ENCODE measurements around the gene PPP2R5E.

PPP2R5E gene

GRCh38 chr14:63367742-63368364 lies 175.3 kb downstream of the PPP2R5E start:
- no peak for DNase-seq

GRCh38 chr14:63362389-63362819 lies 180.8 kb downstream of the PPP2R5E start:
- no peak for DNase-seq

GRCh38 chr14:63361790-63362189 lies 181.4 kb downstream of the PPP2R5E start:
- no peak for DNase-seq

- no peak for DNase-seq
Observed at GRCh38 chr14:63357841-63358240, 185.3 kb downstream of the PPP2R5E start.

- DNase-seq = no peak
Observed at GRCh38 chr14:63345826-63346225, 197.4 kb downstream of the PPP2R5E start.

GRCh38 chr14:63344336-63344735 lies 198.8 kb downstream of the PPP2R5E start:
- no peak for DNase-seq

- DNase-seq = no peak
Observed at GRCh38 chr14:63343878-63344277, 199.3 kb downstream of the PPP2R5E start.

- DNase-seq = no peak
Observed at GRCh38 chr14:63342371-63342770, 200.8 kb downstream of the PPP2R5E start.

GRCh38 chr14:63328787-63329737 lies 214.1 kb downstream of the PPP2R5E start:
- DNase-seq = no peak

GRCh38 chr14:63326840-63327239 lies 216.3 kb downstream of the PPP2R5E start:
- DNase-seq = no peak

GRCh38 chr14:63322897-63323573 lies 220.1 kb downstream of the PPP2R5E start:
- DNase-seq = no peak

- DNase-seq = no peak
Observed at GRCh38 chr14:63322472-63322871, 220.7 kb downstream of the PPP2R5E start.

All from activated CD4-positive, alpha-beta T cell treated with anti-CD3 and anti-CD28 coated beads for 1 hour (primary cell).